IPS-18a (cell line): Measurements from ENCODE around the gene HFM1.
"Not testable (repeated sequence)": the region's sequence is repeated elsewhere in the genome, so short reads cannot be mapped to it uniquely, and the experiment has no call there.

ENCODE experiments used
- H3K27ac ChIP-seq: one replicate; pipeline ENCODE4 v1.5.1; 2013; ENCODE audit warnings: low read length
- H3K27me3 ChIP-seq: one replicate; pipeline ENCODE4 v1.6.1; 2013; ENCODE audit warnings: mild to moderate bottlenecking, low read length; ENCODE audit not compliant: control insufficient read depth, insufficient read depth
- H3K36me3 ChIP-seq: one replicate; pipeline ENCODE4 v1.6.1; 2013; ENCODE audit warnings: low read depth, low read length; ENCODE audit not compliant: control insufficient read depth
- H3K4me1 ChIP-seq: one replicate; pipeline ENCODE4 v1.6.1; 2013; ENCODE audit warnings: low read depth, low read length; ENCODE audit not compliant: control insufficient read depth
- H3K4me3 ChIP-seq: one replicate; pipeline ENCODE4 v1.5.1; 2013; ENCODE audit warnings: low read length
- H3K9ac ChIP-seq: one replicate; pipeline ENCODE4 v1.6.1; 2013; ENCODE audit warnings: mild to moderate bottlenecking, low read length, moderate library complexity
- H3K9me3 ChIP-seq: one replicate; pipeline ENCODE4 v1.6.1; 2013; ENCODE audit warnings: low read depth, low read length; ENCODE audit not compliant: control insufficient read depth

Gene HFM1

DNA sequence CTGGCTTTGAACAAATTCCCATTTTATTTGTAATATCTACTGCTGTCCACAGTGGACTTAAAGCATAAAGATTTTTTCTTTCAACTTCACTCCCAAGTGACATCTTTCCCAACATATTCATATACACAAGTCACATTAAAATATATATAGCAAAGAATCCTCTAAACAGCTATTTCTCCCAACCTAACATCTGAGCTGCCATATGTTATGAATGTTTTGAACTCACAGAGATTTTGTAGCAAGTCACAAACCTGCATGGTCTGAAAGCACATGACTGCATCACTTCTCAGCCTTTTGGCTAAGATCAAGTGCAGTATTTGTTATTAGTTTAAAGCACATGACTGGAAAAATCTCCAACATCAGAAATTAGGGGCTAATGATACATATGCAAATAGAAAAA lies 7.7 kb upstream of the HFM1 start:
- Histone ChIP-seq H3K27ac (no peak overlapping the region), H3K36me3 (no peaks in the 10 kb centered on the region), H3K4me3 (no peak overlapping the region), H3K9ac (no peak overlapping the region), H3K9me3 (no peaks in the 10 kb centered on the region), H3K4me1 (no peaks in the 10 kb centered on the region), H3K27me3 (no peaks in the 10 kb centered on the region)

DNA sequence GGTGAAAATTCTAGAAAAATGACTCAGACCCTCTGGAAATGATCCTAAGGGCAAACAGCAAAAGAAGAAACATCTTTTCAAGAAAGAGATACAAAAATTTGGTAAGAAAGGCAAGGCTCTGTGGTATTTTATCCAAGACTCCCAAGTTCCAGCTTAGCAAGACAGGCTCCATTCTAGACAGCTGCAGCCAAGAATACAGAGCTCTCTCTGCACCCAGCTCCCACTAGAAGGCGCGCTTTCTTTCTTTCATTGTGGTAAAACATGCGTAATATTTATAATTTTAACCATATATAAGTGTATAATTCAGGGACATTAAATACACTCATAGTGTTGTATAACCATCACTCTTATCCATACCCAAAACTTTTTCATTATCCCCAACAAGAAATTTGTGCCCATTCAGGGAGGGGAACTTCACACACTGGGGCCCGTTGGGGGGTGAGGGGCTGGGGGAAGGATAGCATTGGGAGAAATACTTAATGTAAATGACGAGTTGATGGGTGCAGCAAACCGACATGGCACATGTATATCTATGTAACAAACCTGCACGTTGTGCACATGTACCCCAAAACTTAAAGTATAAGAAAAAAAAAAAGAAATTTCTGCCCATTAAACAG lies 2.2 kb upstream of the HFM1 start:
- Histone ChIP-seq H3K9ac (no peak overlapping the region), H3K27ac (no peak overlapping the region), H3K9me3 (no peaks in the 10 kb centered on the region), H3K36me3 (no peaks in the 10 kb centered on the region), H3K4me1 (no peaks in the 10 kb centered on the region), H3K4me3 (no peak overlapping the region), H3K27me3 (no peaks in the 10 kb centered on the region)

DNA sequence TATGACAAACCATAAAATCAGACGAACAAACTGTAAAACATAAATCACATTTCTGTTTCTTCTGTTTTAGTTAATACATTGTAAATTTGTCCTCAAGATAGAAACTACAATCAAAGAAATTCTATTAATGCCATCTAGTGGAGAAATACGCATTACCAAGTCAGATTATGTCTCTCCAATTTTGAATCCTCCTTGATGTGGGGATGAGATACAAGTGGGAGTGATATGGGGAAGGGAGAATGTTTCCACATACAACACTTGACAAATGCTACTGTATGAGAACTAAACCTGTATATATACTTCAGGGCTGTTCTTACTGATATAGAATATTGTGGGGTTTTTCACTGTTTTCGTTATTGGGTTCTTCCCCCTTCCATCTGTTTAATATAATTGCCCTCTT lies 2.6 kb downstream of the HFM1 start:
- H3K27me3 ChIP-seq = no peaks in the 10 kb centered on the region
- H3K36me3 ChIP-seq = no peaks in the 10 kb centered on the region
- no peak overlapping the region for H3K9ac ChIP-seq
- no peak overlapping the region for H3K27ac ChIP-seq
- no peaks in the 10 kb centered on the region for H3K9me3 ChIP-seq
- no peaks in the 10 kb centered on the region for H3K4me1 ChIP-seq
- no peak overlapping the region for H3K4me3 ChIP-seq

DNA sequence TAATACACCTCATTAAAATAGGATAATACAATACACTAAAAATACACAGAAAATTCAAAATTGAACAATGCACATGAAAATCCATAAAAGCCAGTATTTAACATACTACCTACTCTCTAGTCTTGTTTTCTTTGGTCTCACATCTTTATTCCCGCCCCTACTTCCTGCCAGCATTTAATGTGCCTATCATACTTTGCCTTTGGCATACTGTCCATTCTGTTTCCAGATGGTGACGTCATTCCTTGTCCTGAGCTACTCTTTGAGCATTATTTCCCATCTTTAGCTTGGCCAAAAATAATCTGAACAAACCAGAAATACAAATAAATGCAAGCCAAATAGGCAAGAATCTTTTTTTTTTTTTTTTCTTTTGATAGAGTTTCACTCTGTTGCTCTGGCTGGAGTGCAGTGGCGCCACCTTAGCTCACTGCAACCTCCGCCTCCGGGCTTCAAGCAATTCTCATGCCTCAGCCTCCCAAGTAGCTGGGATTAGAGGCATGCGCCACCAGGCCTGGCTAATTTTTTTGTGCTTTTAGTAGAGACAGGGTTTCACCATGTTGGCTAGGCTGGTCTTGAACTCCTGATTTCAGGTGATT lies 4.4 kb downstream of the HFM1 start:
- H3K27ac ChIP-seq = no peak overlapping the region
- H3K4me3 ChIP-seq = no peak overlapping the region
- H3K4me1 ChIP-seq = no peaks in the 10 kb centered on the region
- H3K9me3 ChIP-seq = no peaks in the 10 kb centered on the region
- no peak overlapping the region for H3K9ac ChIP-seq
- H3K36me3 ChIP-seq = no peaks in the 10 kb centered on the region
- no peaks in the 10 kb centered on the region for H3K27me3 ChIP-seq

DNA sequence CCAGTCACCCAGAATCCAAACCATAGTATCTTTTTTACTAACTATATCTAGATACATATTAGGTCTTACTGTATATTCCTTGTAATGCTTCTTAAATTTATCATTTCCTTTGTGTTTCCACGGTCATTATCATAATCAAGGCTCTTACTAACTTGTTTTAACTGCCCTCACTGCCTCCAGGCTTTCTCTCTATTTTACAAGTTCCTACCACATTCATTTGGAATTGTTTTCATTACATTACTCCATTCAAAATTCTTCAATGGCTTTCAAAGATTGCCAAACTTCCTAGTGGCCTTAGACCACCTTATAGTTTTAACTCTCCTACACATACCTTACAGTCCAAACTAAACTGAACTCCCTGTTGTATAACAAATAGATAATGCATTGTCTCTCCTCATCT lies 6.3 kb downstream of the HFM1 start:
- Histone ChIP-seq H3K36me3 (no peaks in the 10 kb centered on the region), H3K4me3 (no peak overlapping the region), H3K9ac (no peak overlapping the region), H3K27ac (no peak overlapping the region), H3K4me1 (no peaks in the 10 kb centered on the region), H3K9me3 (no peaks in the 10 kb centered on the region), H3K27me3 (no peaks in the 10 kb centered on the region)

DNA sequence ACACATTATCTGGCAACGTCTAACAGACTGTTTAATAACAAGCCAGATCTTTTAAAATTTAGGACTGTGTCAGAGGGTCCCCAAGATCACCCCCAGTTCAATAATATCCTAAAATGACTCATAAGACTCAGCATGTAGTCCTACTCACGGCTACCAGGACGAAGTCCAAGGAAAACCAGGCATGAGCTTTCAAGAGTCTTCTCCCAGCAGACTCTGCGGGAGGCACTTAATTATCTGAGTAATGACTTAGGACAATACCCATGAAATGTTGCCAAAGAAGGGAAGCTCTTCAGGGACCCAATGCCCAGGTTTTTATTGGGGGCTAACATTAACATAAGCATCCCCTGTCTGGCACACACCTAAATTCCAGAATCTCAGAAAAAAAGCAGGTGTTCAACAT lies 7.0 kb downstream of the HFM1 start:
- Histone ChIP-seq H3K9ac (no peak overlapping the region), H3K9me3 (no peaks in the 10 kb centered on the region), H3K36me3 (no peaks in the 10 kb centered on the region), H3K4me1 (no peaks in the 10 kb centered on the region), H3K4me3 (no peak overlapping the region), H3K27me3 (no peaks in the 10 kb centered on the region), H3K27ac (no peak overlapping the region)

DNA sequence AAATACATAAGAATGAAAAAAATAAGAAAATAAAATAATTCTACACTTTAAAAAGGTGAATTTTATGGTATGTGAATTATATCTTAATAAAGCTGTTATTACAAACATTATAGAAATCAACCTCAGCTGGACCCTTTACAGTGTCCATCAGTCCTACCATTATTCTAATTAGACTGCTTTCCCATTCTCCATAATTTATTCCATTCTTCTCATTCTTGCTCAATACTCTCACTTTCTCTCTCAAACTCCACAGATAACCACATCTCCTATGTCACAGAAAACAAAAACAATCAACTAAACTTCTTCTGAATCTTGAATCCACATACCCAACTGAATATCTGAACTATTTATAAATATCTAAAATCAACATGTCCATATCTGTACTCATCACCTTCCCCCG lies 11.6 kb downstream of the HFM1 start:
- H3K4me3 ChIP-seq = no peak overlapping the region
- H3K4me1 ChIP-seq = no peaks in the 10 kb centered on the region

DNA sequence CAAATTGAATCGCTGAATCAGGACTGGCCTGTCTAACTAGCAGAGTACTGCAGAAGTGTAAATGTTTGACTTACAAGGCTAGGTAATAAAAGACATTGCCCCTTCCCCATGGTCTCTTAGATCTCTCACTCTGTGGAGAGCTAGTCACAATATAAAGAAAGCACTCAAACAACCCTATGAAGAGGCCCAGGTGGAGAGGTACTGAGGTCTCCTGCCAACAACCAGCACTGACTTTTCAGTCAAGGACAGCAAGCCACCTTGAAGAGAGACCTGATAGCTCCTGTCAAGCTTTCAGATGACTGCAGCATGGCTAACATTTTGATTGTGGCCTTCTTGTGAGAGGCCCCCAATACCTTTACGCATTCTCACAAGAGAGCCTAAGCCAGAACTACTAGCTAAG lies 18.5 kb downstream of the HFM1 start:
- H3K36me3 ChIP-seq = no peaks in the 10 kb centered on the region
- no peak overlapping the region for H3K4me3 ChIP-seq
- H3K27me3 ChIP-seq = no peaks in the 10 kb centered on the region
- H3K4me1 ChIP-seq = no peaks in the 10 kb centered on the region
- H3K9ac ChIP-seq = no peak overlapping the region
- H3K9me3 ChIP-seq = no peaks in the 10 kb centered on the region
- H3K27ac ChIP-seq = no peak overlapping the region

More for the DNA sequence above, 11.6 kb downstream of the HFM1 start:
- Histone ChIP-seq H3K9me3 (no peaks in the 10 kb centered on the region), H3K27ac (no peak overlapping the region), H3K9ac (no peak overlapping the region), H3K36me3 (no peaks in the 10 kb centered on the region), H3K27me3 (no peaks in the 10 kb centered on the region)

DNA sequence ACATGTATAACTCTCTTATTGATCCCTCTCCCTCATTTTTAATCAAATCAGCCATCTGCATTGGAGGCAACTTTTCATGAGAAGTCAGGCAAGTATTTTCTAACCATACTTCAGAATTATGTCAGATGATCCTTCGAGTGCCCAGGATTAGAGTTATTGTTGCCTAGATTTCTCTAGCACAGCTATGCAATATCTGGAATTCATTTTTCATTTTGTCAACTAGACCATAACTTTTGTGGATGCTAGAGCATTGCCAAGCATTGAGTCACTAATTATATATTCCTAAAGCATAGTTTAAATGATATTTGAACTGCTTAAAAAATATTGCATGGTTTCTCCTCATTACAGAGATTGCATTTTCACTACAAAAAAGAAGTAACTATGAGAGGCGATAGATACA lies 21.2 kb downstream of the HFM1 start:
- H3K9ac ChIP-seq = no peak overlapping the region
- H3K27me3 ChIP-seq = no peaks in the 10 kb centered on the region
- H3K36me3 ChIP-seq = no peaks in the 10 kb centered on the region
- no peaks in the 10 kb centered on the region for H3K4me1 ChIP-seq
- no peak overlapping the region for H3K27ac ChIP-seq
- no peak overlapping the region for H3K4me3 ChIP-seq
- H3K9me3 ChIP-seq = no peaks in the 10 kb centered on the region

DNA sequence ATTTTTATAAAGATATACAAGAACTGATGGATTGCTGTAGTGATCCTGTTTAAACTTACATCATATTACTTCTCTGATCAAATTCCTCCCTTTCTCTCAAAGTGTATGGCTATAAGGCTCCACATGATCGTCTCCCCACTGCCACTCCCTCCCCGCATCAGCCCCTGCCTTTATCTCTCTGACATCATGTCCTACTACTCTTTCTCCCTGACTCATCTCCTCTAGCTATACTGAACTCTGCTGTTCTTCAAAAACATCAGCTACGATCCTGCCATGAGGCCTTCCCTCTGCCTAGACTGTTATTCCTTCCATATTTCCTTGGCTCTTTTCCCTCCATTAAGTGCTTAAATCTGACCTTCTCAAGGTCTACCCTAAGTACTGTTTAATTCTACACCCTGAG lies 22.8 kb downstream of the HFM1 start:
- H3K27ac ChIP-seq = no peak overlapping the region
- no peak overlapping the region for H3K9ac ChIP-seq
- no peaks in the 10 kb centered on the region for H3K36me3 ChIP-seq
- no peaks in the 10 kb centered on the region for H3K4me1 ChIP-seq
- H3K27me3 ChIP-seq = no peaks in the 10 kb centered on the region
- no peak overlapping the region for H3K4me3 ChIP-seq
- H3K9me3 ChIP-seq = no peaks in the 10 kb centered on the region

DNA sequence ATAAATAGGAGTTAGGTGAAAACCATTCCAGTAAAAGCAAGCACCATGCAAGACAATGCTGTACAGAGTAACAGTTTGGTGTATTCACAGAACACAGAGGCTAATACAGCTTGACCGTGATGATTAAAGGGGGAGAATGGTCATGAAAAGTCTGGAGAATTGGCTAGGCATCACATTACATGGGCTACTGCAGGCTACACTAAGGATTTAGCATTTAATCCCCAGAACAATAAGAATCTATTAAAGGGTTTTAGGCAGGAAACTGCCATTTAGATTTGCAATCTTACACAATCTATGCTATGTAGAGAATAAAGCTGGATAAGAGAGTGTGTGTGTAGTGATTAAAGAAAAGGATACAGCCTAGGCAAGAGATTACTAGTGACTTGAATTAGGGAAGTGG lies 30.6 kb downstream of the HFM1 start:
- H3K9me3 ChIP-seq = no peaks in the 10 kb centered on the region
- H3K9ac ChIP-seq = no peak overlapping the region
- no peaks in the 10 kb centered on the region for H3K36me3 ChIP-seq
- no peak overlapping the region for H3K27ac ChIP-seq
- H3K4me1 ChIP-seq = no peaks in the 10 kb centered on the region
- no peaks in the 10 kb centered on the region for H3K27me3 ChIP-seq
- no peak overlapping the region for H3K4me3 ChIP-seq

DNA sequence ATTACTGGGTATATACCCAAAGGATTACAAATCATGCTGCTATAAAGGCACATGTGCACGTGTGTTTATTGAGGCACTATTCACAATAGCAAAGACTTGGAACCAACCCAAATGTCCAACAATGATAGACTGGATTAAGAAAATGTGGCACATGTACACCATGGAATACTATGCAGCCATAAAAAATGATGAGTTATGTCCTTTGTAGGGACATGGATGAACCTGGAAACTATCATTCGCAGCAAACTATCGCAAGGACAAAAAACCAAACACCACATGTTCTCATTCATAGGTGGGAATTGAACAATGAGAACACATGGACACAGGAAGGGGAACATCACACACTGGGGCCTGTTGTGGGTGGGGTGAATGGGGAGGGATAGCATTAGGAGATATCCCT lies 32.4 kb downstream of the HFM1 start:
- H3K9ac ChIP-seq, H3K27me3 ChIP-seq, H3K36me3 ChIP-seq, H3K4me1 ChIP-seq, H3K4me3 ChIP-seq, H3K27ac ChIP-seq, H3K9me3 ChIP-seq: not testable (repeated sequence)
